ENCODE measurements around the gene RNU6-7. TPM values are rescaled to one million over a fixed set of nuclear protein-coding genes. Genes with fewer than 3 reads are reported as not detected.

RNU6-7 gene
- total and polyA plus RNA-seq, 2 of the 13 experiments (the other 11 are each of a cell fraction or from before 2014, with no cell fraction given) = under 0.01 TPM; not detected in 1

DNA sequence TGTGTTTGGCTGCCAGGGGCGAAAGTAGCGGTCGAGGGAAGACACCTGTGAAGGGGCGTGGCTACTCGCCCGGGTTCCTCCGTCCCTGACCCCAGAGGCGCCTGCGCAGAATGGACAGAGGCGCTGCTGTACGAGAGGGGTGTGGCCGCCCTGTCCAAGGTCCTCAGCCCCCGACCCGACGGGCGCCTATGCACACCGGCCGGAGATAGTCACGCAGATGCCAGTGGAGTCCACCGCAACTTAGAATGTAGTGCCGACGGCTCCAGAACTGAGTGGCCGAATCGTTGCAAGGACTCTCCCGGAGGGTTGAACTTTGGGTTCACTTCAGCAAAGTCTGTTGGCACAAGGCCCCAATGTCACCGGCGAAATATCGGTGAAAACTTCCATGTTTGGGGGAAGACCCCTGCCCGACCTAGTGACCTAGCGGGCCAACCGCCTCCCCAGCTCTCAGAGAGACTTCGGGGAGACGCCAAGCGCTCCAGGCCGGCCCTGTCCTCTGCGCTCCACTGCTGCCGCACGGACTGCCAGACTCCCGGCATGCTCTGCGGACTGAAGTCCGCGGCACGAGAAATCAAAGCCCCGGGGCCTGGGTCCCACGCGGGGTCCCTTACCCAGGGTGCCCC, 541 bp upstream of the RNU6-7 start (continued):
- TF ChIP-seq, protein P1, sequence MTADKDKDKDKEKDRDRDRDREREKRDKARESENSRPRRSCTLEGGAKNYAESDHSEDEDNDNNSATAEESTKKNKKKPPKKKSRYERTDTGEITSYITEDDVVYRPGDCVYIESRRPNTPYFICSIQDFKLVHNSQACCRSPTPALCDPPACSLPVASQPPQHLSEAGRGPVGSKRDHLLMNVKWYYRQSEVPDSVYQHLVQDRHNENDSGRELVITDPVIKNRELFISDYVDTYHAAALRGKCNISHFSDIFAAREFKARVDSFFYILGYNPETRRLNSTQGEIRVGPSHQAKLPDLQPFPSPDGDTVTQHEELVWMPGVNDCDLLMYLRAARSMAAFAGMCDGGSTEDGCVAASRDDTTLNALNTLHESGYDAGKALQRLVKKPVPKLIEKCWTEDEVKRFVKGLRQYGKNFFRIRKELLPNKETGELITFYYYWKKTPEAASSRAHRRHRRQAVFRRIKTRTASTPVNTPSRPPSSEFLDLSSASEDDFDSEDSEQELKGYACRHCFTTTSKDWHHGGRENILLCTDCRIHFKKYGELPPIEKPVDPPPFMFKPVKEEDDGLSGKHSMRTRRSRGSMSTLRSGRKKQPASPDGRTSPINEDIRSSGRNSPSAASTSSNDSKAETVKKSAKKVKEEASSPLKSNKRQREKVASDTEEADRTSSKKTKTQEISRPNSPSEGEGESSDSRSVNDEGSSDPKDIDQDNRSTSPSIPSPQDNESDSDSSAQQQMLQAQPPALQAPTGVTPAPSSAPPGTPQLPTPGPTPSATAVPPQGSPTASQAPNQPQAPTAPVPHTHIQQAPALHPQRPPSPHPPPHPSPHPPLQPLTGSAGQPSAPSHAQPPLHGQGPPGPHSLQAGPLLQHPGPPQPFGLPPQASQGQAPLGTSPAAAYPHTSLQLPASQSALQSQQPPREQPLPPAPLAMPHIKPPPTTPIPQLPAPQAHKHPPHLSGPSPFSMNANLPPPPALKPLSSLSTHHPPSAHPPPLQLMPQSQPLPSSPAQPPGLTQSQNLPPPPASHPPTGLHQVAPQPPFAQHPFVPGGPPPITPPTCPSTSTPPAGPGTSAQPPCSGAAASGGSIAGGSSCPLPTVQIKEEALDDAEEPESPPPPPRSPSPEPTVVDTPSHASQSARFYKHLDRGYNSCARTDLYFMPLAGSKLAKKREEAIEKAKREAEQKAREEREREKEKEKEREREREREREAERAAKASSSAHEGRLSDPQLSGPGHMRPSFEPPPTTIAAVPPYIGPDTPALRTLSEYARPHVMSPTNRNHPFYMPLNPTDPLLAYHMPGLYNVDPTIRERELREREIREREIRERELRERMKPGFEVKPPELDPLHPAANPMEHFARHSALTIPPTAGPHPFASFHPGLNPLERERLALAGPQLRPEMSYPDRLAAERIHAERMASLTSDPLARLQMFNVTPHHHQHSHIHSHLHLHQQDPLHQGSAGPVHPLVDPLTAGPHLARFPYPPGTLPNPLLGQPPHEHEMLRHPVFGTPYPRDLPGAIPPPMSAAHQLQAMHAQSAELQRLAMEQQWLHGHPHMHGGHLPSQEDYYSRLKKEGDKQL (CRISPR knock-in tag; IDR thresholded peaks at IDR 0.05; ENCODE audit: low read depth) = peak; percentile 12; the same call in 1 of the 2 replicates
- 0 out of 2 replicates have a peak, but pooled peaks have one; percentile 11 for TF ChIP-seq SMARCC2 (IDR thresholded peaks at IDR 0.05)
- TF ChIP-seq NR2F2 (IDR thresholded peaks at IDR 0.05; ENCODE audit: borderline replicate concordance, low read depth) = no peak
- peak; percentile 74 for TF ChIP-seq IKZF4 (CRISPR knock-in tag; IDR thresholded peaks at IDR 0.05; ENCODE audit: borderline replicate concordance, low read depth, not compliant biosample characterization)
- peak; percentile 87 for TF ChIP-seq HDAC2 (CRISPR knock-in tag; IDR thresholded peaks at IDR 0.05)
- TF ChIP-seq CHD4 (IDR thresholded peaks at IDR 0.05; ENCODE audit: borderline replicate concordance, low read length) = peak; percentile 63
- TF ChIP-seq, protein P2, sequence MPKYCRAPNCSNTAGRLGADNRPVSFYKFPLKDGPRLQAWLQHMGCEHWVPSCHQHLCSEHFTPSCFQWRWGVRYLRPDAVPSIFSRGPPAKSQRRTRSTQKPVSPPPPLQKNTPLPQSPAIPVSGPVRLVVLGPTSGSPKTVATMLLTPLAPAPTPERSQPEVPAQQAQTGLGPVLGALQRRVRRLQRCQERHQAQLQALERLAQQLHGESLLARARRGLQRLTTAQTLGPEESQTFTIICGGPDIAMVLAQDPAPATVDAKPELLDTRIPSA (CRISPR knock-in tag; IDR thresholded peaks at IDR 0.05; ENCODE audit: borderline replicate concordance) = peak; percentile 99
- TF ChIP-seq ZNF225 (CRISPR knock-in tag; IDR thresholded peaks at IDR 0.05) = peak; percentile 99
- peak; percentile 53; the same call in 1 of the 2 replicates for TF ChIP-seq ZNF749 (CRISPR knock-in tag; IDR thresholded peaks at IDR 0.05; ENCODE audit: borderline replicate concordance)
- TF ChIP-seq MTF2 (CRISPR knock-in tag; IDR thresholded peaks at IDR 0.05; ENCODE audit: borderline replicate concordance) = peak; percentile 7; the same call in 1 of the 2 replicates
- TF ChIP-seq, protein P3, sequence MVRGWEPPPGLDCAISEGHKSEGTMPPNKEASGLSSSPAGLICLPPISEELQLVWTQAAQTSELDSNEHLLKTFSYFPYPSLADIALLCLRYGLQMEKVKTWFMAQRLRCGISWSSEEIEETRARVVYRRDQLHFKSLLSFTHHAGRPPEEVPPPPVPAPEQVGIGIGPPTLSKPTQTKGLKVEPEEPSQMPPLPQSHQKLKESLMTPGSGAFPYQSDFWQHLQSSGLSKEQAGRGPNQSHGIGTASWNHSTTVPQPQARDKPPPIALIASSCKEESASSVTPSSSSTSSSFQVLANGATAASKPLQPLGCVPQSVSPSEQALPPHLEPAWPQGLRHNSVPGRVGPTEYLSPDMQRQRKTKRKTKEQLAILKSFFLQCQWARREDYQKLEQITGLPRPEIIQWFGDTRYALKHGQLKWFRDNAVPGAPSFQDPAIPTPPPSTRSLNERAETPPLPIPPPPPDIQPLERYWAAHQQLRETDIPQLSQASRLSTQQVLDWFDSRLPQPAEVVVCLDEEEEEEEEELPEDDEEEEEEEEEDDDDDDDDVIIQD (CRISPR knock-in tag; IDR thresholded peaks at IDR 0.05; ENCODE audit: low read depth) = peak; percentile 82
- TF ChIP-seq, protein P4, sequence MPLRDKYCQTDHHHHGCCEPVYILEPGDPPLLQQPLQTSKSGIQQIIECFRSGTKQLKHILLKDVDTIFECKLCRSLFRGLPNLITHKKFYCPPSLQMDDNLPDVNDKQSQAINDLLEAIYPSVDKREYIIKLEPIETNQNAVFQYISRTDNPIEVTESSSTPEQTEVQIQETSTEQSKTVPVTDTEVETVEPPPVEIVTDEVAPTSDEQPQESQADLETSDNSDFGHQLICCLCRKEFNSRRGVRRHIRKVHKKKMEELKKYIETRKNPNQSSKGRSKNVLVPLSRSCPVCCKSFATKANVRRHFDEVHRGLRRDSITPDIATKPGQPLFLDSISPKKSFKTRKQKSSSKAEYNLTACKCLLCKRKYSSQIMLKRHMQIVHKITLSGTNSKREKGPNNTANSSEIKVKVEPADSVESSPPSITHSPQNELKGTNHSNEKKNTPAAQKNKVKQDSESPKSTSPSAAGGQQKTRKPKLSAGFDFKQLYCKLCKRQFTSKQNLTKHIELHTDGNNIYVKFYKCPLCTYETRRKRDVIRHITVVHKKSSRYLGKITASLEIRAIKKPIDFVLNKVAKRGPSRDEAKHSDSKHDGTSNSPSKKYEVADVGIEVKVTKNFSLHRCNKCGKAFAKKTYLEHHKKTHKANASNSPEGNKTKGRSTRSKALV (CRISPR knock-in tag; IDR thresholded peaks at IDR 0.05) = peak; percentile 87
- TF ChIP-seq, protein P5, sequence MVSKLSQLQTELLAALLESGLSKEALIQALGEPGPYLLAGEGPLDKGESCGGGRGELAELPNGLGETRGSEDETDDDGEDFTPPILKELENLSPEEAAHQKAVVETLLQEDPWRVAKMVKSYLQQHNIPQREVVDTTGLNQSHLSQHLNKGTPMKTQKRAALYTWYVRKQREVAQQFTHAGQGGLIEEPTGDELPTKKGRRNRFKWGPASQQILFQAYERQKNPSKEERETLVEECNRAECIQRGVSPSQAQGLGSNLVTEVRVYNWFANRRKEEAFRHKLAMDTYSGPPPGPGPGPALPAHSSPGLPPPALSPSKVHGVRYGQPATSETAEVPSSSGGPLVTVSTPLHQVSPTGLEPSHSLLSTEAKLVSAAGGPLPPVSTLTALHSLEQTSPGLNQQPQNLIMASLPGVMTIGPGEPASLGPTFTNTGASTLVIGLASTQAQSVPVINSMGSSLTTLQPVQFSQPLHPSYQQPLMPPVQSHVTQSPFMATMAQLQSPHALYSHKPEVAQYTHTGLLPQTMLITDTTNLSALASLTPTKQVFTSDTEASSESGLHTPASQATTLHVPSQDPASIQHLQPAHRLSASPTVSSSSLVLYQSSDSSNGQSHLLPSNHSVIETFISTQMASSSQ (IDR thresholded peaks at IDR 0.05; ENCODE audit: low read depth) = no peak; the same call in 1 of the 2 replicates
- TF ChIP-seq, protein P5 (CRISPR knock-in tag; IDR thresholded peaks at IDR 0.05; ENCODE audit: borderline replicate concordance) = peak; percentile 83
